Endothelial cell of umbilical vein (primary cell): ENCODE results near the gene SUFU. TPM values are rescaled to one million over a fixed set of nuclear protein-coding genes. Genes with fewer than 3 reads are reported as not detected.

Source experiments
- BruUV-seq: library from RNA; stranded (reverse); fragments of 400-500 nt; replicated peaks from 2 replicates; lab custom pipeline; 2021; lab: Mats Ljungman, UMichigan
- CTCF ChIA-PET: fragments of 300-600, 350-600 bp; sonication (Branson Sonifier 250); formaldehyde crosslinking; loops from one replicate; lab custom pipeline; 2021; ENCODE audit warnings: antibody characterized with exemption, inconsistent platforms; lab: Charles Lee
- POLR2A ChIA-PET: fragments of 300-600, 350-600 bp; sonication (Branson Sonifier 250); formaldehyde crosslinking; loops from one replicate; lab custom pipeline; 2021; ENCODE audit warnings: antibody characterized with exemption, inconsistent platforms; lab: Charles Lee
- DNase-seq: peaks from one replicate; pipeline ENCODE4 v3.0.0-alpha.2; 2011; ENCODE audit warnings: low read depth, low spot score
- FAIRE-seq: peaks from 2 replicates; lab custom pipeline; 2011; peaks lifted over from hg19 to GRCh38; lab: Jason Lieb, UNC
- H2AFZ ChIP-seq: 2 replicates; pipeline ENCODE4 v1.6.0; 2012; ENCODE audit warnings: low read depth, low read length, control low read depth, inconsistent platforms
- H3K27ac ChIP-seq: 2 replicates; pipeline ENCODE4 v1.5.1; 2011; ENCODE audit warnings: low read depth, mild to moderate bottlenecking, control low read depth, low read length, moderate library complexity; ENCODE audit not compliant: insufficient read depth
- H3K27me3 ChIP-seq, 2 experiments: 2 replicates each; pipeline versions ENCODE4 v1.6.0 to v1.6.1; 2011; ENCODE audit warnings: low read length in 2 of 2, mixed read lengths in 1 of 2; ENCODE audit not compliant: control insufficient read depth in 2 of 2, insufficient read depth in 2 of 2
- H3K36me3 ChIP-seq, 2 experiments: 2 replicates in 1 of 2; 3 replicates in 1 of 2; pipeline ENCODE4 v1.5.1; 2011; ENCODE audit warnings: low read length in 2 of 2, mild to moderate bottlenecking in 1 of 2, moderate library complexity in 1 of 2; ENCODE audit not compliant: control insufficient read depth in 2 of 2, insufficient read depth in 2 of 2; ENCODE audit errors: extremely low read depth in 1 of 2
- H3K4me1 ChIP-seq: 3 replicates; pipeline ENCODE4 v1.5.1; 2011; ENCODE audit warnings: mild to moderate bottlenecking, low read length; ENCODE audit not compliant: control insufficient read depth, insufficient read depth; ENCODE audit errors: extremely low read depth
- H3K4me2 ChIP-seq: 2 replicates; pipeline ENCODE4 v1.6.1; 2011; ENCODE audit warnings: low read length, control low read depth, mixed read lengths; ENCODE audit not compliant: insufficient read depth
- H3K4me3 ChIP-seq, 3 experiments: fragments of 200-600 bp in 1 of 3; sonication (generic), shearing (Covaris generic) in 1 of 3; replicated peaks in 1 of 3; 2 replicates each; pipeline ENCODE4 v1.5.1; 2011 to 2016; ENCODE audit warnings: control low read depth in 3 of 3, low read length in 3 of 3, mild to moderate bottlenecking in 2 of 3, inconsistent platforms in 1 of 3, low read depth in 1 of 3, moderate library complexity in 1 of 3; ENCODE audit not compliant: insufficient read depth in 1 of 3
- H3K79me2 ChIP-seq: 2 replicates; pipeline ENCODE4 v1.6.0; 2012; ENCODE audit warnings: low read length, inconsistent platforms; ENCODE audit not compliant: control insufficient read depth, insufficient read depth
- H3K9ac ChIP-seq: replicated peaks from 2 replicates; pipeline ENCODE3; 2011; ENCODE audit warnings: low read length, control low read depth; ENCODE audit not compliant: insufficient read depth; ENCODE audit errors: extremely low read depth
- H3K9me1 ChIP-seq: replicated peaks from 3 replicates; pipeline ENCODE4 v1.6.0; 2011; ENCODE audit warnings: mild to moderate bottlenecking, low read length; ENCODE audit not compliant: control insufficient read depth, insufficient read depth; ENCODE audit errors: extremely low read depth
- H3K9me3 ChIP-seq: replicated peaks from 2 replicates; pipeline ENCODE4 v1.5.1; 2012; ENCODE audit warnings: low read length, inconsistent platforms; ENCODE audit not compliant: control insufficient read depth, insufficient read depth
- H4K20me1 ChIP-seq: replicated peaks from 2 replicates; pipeline ENCODE3; 2011; ENCODE audit warnings: mild to moderate bottlenecking, low read length; ENCODE audit not compliant: control insufficient read depth, insufficient read depth; ENCODE audit errors: extremely low read depth
- CTCF ChIP-seq, 2 donors: IDR thresholded peaks; 1 replicate in 1 of 2; 2 replicates in 1 of 2; pipeline ENCODE4 v1.5.1; 2011; ENCODE audit warnings: low read length in 2 of 2, mild to moderate bottlenecking in 2 of 2, moderate library complexity in 2 of 2, control low read depth in 1 of 2, inconsistent platforms in 1 of 2, low read depth in 1 of 2; ENCODE audit not compliant: insufficient read depth in 1 of 2; ENCODE audit errors: extremely low read depth in 1 of 2
- EZH2 ChIP-seq: IDR thresholded peaks from 2 replicates; pipeline ENCODE4 v1.6.1; 2012; ENCODE audit warnings: borderline replicate concordance, low read depth, mild to moderate bottlenecking, moderate library complexity, low read length, inconsistent platforms; ENCODE audit not compliant: severe bottlenecking
- FOS ChIP-seq: IDR thresholded peaks from 2 replicates; pipeline ENCODE4 v1.6.1; 2011; ENCODE audit warnings: mild to moderate bottlenecking, low read length, moderate library complexity, borderline replicate concordance; ENCODE audit not compliant: insufficient read depth
- GATA2 ChIP-seq: IDR thresholded peaks from 2 replicates; pipeline ENCODE4 v1.7.0; 2011; ENCODE audit warnings: low read depth, mild to moderate bottlenecking, moderate library complexity, mixed read lengths, low read length; ENCODE audit not compliant: insufficient read length, insufficient read depth
- JUN ChIP-seq: IDR thresholded peaks from 2 replicates; pipeline ENCODE4 v1.6.1; 2011; ENCODE audit warnings: borderline replicate concordance, low read depth; ENCODE audit not compliant: insufficient read length, insufficient read depth
- MAX ChIP-seq: IDR thresholded peaks from 2 replicates; pipeline ENCODE4 v1.6.1; 2011; ENCODE audit not compliant: insufficient read depth, insufficient read length
- MYC ChIP-seq: IDR thresholded peaks from one replicate; pipeline ENCODE4 v1.6.1; 2011; ENCODE audit warnings: mild to moderate bottlenecking, low read depth, low read length
- POLR2A ChIP-seq: IDR thresholded peaks from 2 replicates; pipeline ENCODE4 v1.6.1; 2012; ENCODE audit warnings: low read depth, mild to moderate bottlenecking, control low read depth, low read length
- POLR2AphosphoS5 ChIP-seq: IDR thresholded peaks from 2 replicates; pipeline ENCODE4 v1.6.1; 2012; ENCODE audit warnings: low read depth, mild to moderate bottlenecking, control low read depth, low read length, moderate library complexity; ENCODE audit not compliant: insufficient read depth
- dilution Hi-C: fragments of 300-500 bp; cut with MboI; formaldehyde crosslinking; loops from one replicate; pipeline ENCODE4 v1.15.0; 2019; ENCODE audit warnings: low sequenced_read_pairs; ENCODE audit not compliant: extremely low pct_ligation_motif_present
- intact Hi-C: fragments of 100-400 bp; cut with micrococcal nuclease; formaldehyde crosslinking; loops from one replicate; pipeline ENCODE4 v1.10.0; 2022
- polyA plus RNA-seq, 4 experiments: library from polyadenylated mRNA; depleted of rRNA in 3 of 4; stranded (reverse) in 3 of 4; unstranded in 1 of 4; fragments of >200 nt; gene quantifications; 2 replicates each; pipeline versions ENCODE4 v1.2.1 to v1.2.3, GENCODE V29; 2011 to 2012; ENCODE audit warnings: missing spikeins in 1 of 4
- total RNA-seq: library from RNA; stranded (reverse); gene quantifications from 2 replicates; pipeline ENCODE4 v1.2.3, GENCODE V29; 2021

The SUFU gene
- total and polyA plus RNA-seq, 2 donors (not counting 3 experiments of a cell fraction or from before 2014, with no cell fraction given): 10.1 to 16.3 TPM

- H3K79me2 ChIP-seq: no peaks in the 10 kb centered on the region
- BruUV-seq: no TSS peak
Measured at GRCh38 chr10:102524746-102525145, 21.0 kb downstream of the SUFU start.

More at GRCh38 chr10:102524746-102525145, 21.0 kb downstream of the SUFU start:
- peaks cover 2% of the 10 kb centered on the region for H4K20me1 ChIP-seq
- dilution Hi-C loops (no loop called here), intact Hi-C loops (no loop called here)
- H3K9me1 ChIP-seq: peaks cover 2% of the 10 kb centered on the region
- CTCF ChIA-PET: interaction anchor here (2.0 to 2.2 kb wide), 2 partner anchors 16 to 59 kb away, joined by 8 to 11 read pairs; no protein-coding TSS in a partner anchor
- H3K27ac ChIP-seq: no peak overlapping the region
- H3K9ac ChIP-seq: no peak overlapping the region
- no peak overlapping the region for H2AFZ ChIP-seq
- peaks cover 0 to 7% of the 10 kb centered on the region in 2 experiments for H3K36me3 ChIP-seq
- no peak overlapping the region for H3K4me3 ChIP-seq
- DNase-seq: no peak
- no peak overlapping the region for H3K4me2 ChIP-seq
- no peaks in the 10 kb centered on the region for H3K9me3 ChIP-seq
- POLR2A ChIA-PET: no interaction called here
- TF ChIP-seq MAX (no peak), POLR2A (no peak), MYC (no peak), CTCF (IDR thresholded peaks at IDR 0.05; ENCODE audit: extremely low read depth in 1 of 2, insufficient read depth in 1 of 2, low read depth in 1 of 2, low read length in 2 of 2) (no peak), EZH2 (no peak), POLR2AphosphoS5 (no peak), GATA2 (no peak), FOS (no peak), JUN (no peak)
- no peak for FAIRE-seq
- H3K27me3 ChIP-seq: no peaks in the 10 kb centered on the region
- H3K4me1 ChIP-seq: no peaks in the 10 kb centered on the region
